Ishikawa (cell line): ENCODE data around the gene MRAP.

Experiments used
- CEBPB ChIP-seq: IDR thresholded peaks from 2 replicates; pipeline ENCODE4 v1.6.1; 2012
- CREB1 ChIP-seq: IDR thresholded peaks from 2 replicates; pipeline ENCODE4 v1.6.1; 2012; ENCODE audit warnings: low read depth
- EGR1 ChIP-seq: IDR thresholded peaks from 2 replicates; pipeline ENCODE4 v1.6.1; 2012
- EP300 ChIP-seq: IDR thresholded peaks from 2 replicates; pipeline ENCODE4 v1.6.1; 2012; ENCODE audit warnings: borderline replicate concordance
- FOXM1 ChIP-seq: IDR thresholded peaks from 2 replicates; pipeline ENCODE4 v1.6.1; 2012; ENCODE audit warnings: low read depth, borderline replicate concordance
- MAX ChIP-seq: IDR thresholded peaks from 2 replicates; pipeline ENCODE4 v1.6.1; 2012
- NFIC ChIP-seq: IDR thresholded peaks from 2 replicates; pipeline ENCODE4 v1.6.1; 2012
- RAD21 ChIP-seq: IDR thresholded peaks from 2 replicates; pipeline ENCODE4 v1.6.1; 2012; ENCODE audit warnings: low read depth
- REST ChIP-seq: IDR thresholded peaks from 2 replicates; pipeline ENCODE4 v1.6.1; 2012; ENCODE audit warnings: low read depth, mild to moderate bottlenecking
- TAF1 ChIP-seq: IDR thresholded peaks from 2 replicates; pipeline ENCODE4 v1.6.1; 2012; ENCODE audit warnings: low read depth, mild to moderate bottlenecking
- TCF12 ChIP-seq: IDR thresholded peaks from 2 replicates; pipeline ENCODE4 v1.6.1; 2012; ENCODE audit warnings: low read depth
- TEAD4 ChIP-seq: IDR thresholded peaks from 2 replicates; pipeline ENCODE4 v1.6.1; 2012
- USF1 ChIP-seq: IDR thresholded peaks from 2 replicates; pipeline ENCODE4 v1.6.1; 2012
- YY1 ChIP-seq: IDR thresholded peaks from 2 replicates; pipeline ENCODE4 v1.6.1; 2012; ENCODE audit warnings: low read depth
- ZBTB7A ChIP-seq: IDR thresholded peaks from 2 replicates; pipeline ENCODE4 v1.6.1; 2012; ENCODE audit warnings: low read depth

The MRAP gene

GRCh38 chr21:32312976-32313375 lies 14.3 kb downstream of the MRAP start:
- TF ChIP-seq TAF1 (no peak), MAX (no peak), EP300 (no peak), RAD21 (no peak), TEAD4 (no peak), TCF12 (no peak), CREB1 (no peak), REST (no peak), NFIC (no peak), CEBPB (no peak), USF1 (no peak), FOXM1 (no peak)

GRCh38 chr21:32314806-32315205 lies 16.2 kb downstream of the MRAP start:
- TF ChIP-seq ZBTB7A, result no peak
- no peak for TF ChIP-seq TEAD4

- TF ChIP-seq EGR1, result no peak
- no peak for TF ChIP-seq TAF1
- TF ChIP-seq TCF12, result no peak
- no peak for TF ChIP-seq MAX
- no peak for TF ChIP-seq NFIC
- TF ChIP-seq EP300, result no peak
- no peak for TF ChIP-seq FOXM1
- no peak for TF ChIP-seq REST
- TF ChIP-seq CREB1, result no peak
Measured at GRCh38 chr21:32315511-32316281, 17.0 kb downstream of the MRAP start.

- TF ChIP-seq YY1 (no peak), RAD21 (no peak), TEAD4 (no peak), USF1 (no peak), FOXM1 (no peak), CEBPB (no peak)
Measured at GRCh38 chr21:32316361-32317215, 17.9 kb downstream of the MRAP start.

- TF ChIP-seq TCF12 (no peak), YY1 (no peak), RAD21 (no peak), TEAD4 (no peak)
Measured at GRCh38 chr21:32317726-32318125, 19.1 kb downstream of the MRAP start.

- no peak for TF ChIP-seq REST
- no peak for TF ChIP-seq EGR1
- no peak for TF ChIP-seq CREB1
- TF ChIP-seq TEAD4, result no peak
- no peak for TF ChIP-seq FOXM1
- TF ChIP-seq ZBTB7A, result no peak
- no peak for TF ChIP-seq TCF12
- no peak for TF ChIP-seq CEBPB
Measured at GRCh38 chr21:32319012-32319411, 20.4 kb downstream of the MRAP start.
